MCF 10A (cell line): ENCODE measurements around the gene GMDS. TPM values are rescaled to one million over a fixed set of nuclear protein-coding genes. Genes with fewer than 3 reads are reported as not detected.
A peak's percentile ranks its signal among the peaks of the same experiment; 100 is the strongest.

Source experiments
- BruUV-seq: library from RNA; stranded (reverse); fragments of 400-500 nt; replicated peaks from 2 replicates; lab custom pipeline; 2021; lab: Mats Ljungman, UMichigan
- CTCF ChIA-PET: fragments of 300-600 bp; sonication (Branson Sonifier 250); formaldehyde crosslinking; extraction: SDS; loops from one replicate; lab custom pipeline; 2021; ENCODE audit warnings: antibody characterized with exemption, inconsistent platforms; lab: Yijun Ruan, JAX
- POLR2A ChIA-PET: fragments of 300-600, 350-650 bp; sonication (Branson Sonifier 250); formaldehyde crosslinking; extraction: SDS; loops from one replicate; lab custom pipeline; 2020; ENCODE audit warnings: antibody characterized with exemption, inconsistent platforms; lab: Yijun Ruan, JAX
- DNase-seq: peaks from one replicate; pipeline ENCODE4 v3.0.0-alpha.2; 2018; ENCODE audit not compliant: unreplicated experiment
- H3K27ac Mint-ChIP-seq: one replicate; pipeline ENCODE4 v1.8.0; 2022; ENCODE audit warnings: mild to moderate bottlenecking, low read depth, mixed read lengths; ENCODE audit not compliant: unreplicated experiment
- H3K27me3 Mint-ChIP-seq: one replicate; pipeline ENCODE4 v1.8.0; 2022; ENCODE audit warnings: mixed read lengths; ENCODE audit not compliant: insufficient read depth, unreplicated experiment
- H3K36me3 Mint-ChIP-seq: one replicate; pipeline ENCODE4 v1.8.0; 2022; ENCODE audit warnings: mild to moderate bottlenecking, moderate library complexity, mixed read lengths; ENCODE audit not compliant: insufficient read depth, unreplicated experiment
- H3K4me1 Mint-ChIP-seq: one replicate; pipeline ENCODE4 v1.8.0; 2022; ENCODE audit warnings: mixed read lengths; ENCODE audit not compliant: insufficient read depth, unreplicated experiment
- H3K4me3 Mint-ChIP-seq: one replicate; pipeline ENCODE4 v1.8.0; 2022; ENCODE audit warnings: mild to moderate bottlenecking, moderate library complexity, mixed read lengths; ENCODE audit not compliant: unreplicated experiment
- H3K9me3 Mint-ChIP-seq: one replicate; pipeline ENCODE4 v1.8.0; 2022; ENCODE audit warnings: mixed read lengths; ENCODE audit not compliant: unreplicated experiment
- intact Hi-C: fragments of 100-400 bp; cut with micrococcal nuclease; formaldehyde crosslinking; loops from 2 replicates; pipeline ENCODE4 v1.14.1; 2022
- total RNA-seq: library from RNA; stranded (reverse); gene quantifications from 2 replicates; pipeline ENCODE4 v1.2.3, GENCODE V29; 2022
- TF ChIP-seq, protein P1 (sequence below): fragments of 200-600 bp; IDR thresholded peaks from one replicate; pipeline ENCODE4 v1.8.0; 2022; ENCODE audit warnings: antibody characterized with exemption, mild to moderate bottlenecking; ENCODE audit not compliant: unreplicated experiment

The GMDS gene
- total RNA-seq, 1 experiment from 2014 or later: 24.9 TPM

DNA sequence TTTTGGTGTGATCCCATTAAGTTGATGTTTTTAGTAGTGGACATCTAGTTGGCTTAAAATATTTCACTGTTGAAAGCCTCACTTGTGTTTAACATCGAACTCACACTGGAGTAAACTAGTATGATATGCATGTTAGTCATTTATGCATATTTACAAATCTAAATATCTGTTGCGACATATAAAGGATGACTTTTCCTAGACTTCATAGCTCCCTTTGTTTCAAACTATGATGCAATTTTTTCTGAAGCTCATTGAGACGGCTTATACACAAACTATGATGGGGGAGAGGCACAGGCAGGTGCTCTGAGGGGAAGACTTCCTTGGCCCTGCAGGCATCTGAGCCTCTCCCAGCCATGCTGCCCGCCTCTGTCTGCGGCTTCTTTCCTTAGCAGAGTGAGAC is 647.5 kb downstream of the GMDS start:
- no TSS peak for BruUV-seq
- H3K4me3 Mint-ChIP-seq: no peak overlapping the region
- ChIA-PET CTCF (interaction anchor here (0.6 to 6.3 kb wide), 14 partner anchors 9 to 1152 kb away, joined by 3 to 49 read pairs (median 8); partner anchors contain the start of gene MYLK4), POLR2A (interaction anchor here (0.5 to 2.5 kb wide), 11 partner anchors 8 to 1176 kb away, joined by 3 to 14 read pairs (median 3); partner anchors contain the start of gene FOXC1)
- peaks cover 13% of the 10 kb centered on the region for H3K27me3 Mint-ChIP-seq
- H3K27ac Mint-ChIP-seq: peak overlapping the region; percentile 59
- intact Hi-C loops: loop anchor here (2.0 kb wide), 3 partner anchors 757 to 1037 kb away; no protein-coding TSS in a partner anchor
- TF ChIP-seq, protein P1, sequence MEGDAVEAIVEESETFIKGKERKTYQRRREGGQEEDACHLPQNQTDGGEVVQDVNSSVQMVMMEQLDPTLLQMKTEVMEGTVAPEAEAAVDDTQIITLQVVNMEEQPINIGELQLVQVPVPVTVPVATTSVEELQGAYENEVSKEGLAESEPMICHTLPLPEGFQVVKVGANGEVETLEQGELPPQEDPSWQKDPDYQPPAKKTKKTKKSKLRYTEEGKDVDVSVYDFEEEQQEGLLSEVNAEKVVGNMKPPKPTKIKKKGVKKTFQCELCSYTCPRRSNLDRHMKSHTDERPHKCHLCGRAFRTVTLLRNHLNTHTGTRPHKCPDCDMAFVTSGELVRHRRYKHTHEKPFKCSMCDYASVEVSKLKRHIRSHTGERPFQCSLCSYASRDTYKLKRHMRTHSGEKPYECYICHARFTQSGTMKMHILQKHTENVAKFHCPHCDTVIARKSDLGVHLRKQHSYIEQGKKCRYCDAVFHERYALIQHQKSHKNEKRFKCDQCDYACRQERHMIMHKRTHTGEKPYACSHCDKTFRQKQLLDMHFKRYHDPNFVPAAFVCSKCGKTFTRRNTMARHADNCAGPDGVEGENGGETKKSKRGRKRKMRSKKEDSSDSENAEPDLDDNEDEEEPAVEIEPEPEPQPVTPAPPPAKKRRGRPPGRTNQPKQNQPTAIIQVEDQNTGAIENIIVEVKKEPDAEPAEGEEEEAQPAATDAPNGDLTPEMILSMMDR: no peak
- no peaks in the 10 kb centered on the region for H3K9me3 Mint-ChIP-seq
- H3K36me3 Mint-ChIP-seq: peaks cover 4% of the 10 kb centered on the region
- peak; percentile 80 for DNase-seq
- H3K4me1 Mint-ChIP-seq: peaks cover 28% of the 10 kb centered on the region

DNA sequence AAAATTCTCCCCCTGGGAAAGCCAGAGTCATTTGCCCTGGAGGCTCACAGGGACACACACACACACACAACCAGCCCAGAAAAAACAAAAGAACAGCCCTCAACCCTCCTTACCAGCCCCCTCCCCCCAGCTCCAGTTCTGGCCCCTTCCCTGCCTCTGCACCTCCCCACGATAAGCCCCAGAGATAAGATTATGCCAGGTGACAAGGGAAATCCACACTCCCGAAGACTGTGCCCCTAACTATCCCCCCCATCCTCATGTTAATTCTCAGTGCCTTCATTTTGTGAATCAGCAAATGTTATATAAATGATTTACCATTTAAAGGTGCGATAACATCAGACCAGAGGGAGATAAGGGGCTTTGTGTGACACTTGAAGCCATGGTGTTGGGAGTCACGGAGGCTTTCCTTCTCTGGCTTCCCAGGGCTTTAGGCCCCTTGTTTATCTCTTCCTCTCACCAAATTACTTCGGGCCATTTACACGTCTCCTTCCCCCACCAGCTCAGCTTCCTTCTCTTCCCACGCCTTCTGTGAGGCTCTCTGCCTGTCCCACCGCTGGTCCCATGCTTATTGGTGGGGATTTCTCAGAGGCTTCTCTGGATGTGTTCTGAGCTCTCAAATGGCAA is 648.2 kb downstream of the GMDS start:
- TF ChIP-seq, protein P1: no peak
- intact Hi-C loops: loop anchor here (2.0 kb wide), 3 partner anchors 758 to 1038 kb away; no protein-coding TSS in a partner anchor
- no TSS peak for BruUV-seq
- Mint-ChIP-seq H3K4me3 (no peak overlapping the region), H3K4me1 (peaks cover 28% of the 10 kb centered on the region), H3K27me3 (peaks cover 20% of the 10 kb centered on the region), H3K9me3 (no peaks in the 10 kb centered on the region), H3K36me3 (peaks cover 4% of the 10 kb centered on the region), H3K27ac (peak overlapping the region; percentile 59)
- ChIA-PET POLR2A (interaction anchor here (0.5 to 2.6 kb wide), 14 partner anchors 9 to 1177 kb away, joined by 3 to 14 read pairs (median 4); partner anchors contain the start of gene FOXC1), CTCF (interaction anchor here (0.6 to 6.3 kb wide), 40 partner anchors 9 to 1170 kb away, joined by 3 to 49 read pairs (median 4); partner anchors contain the start of genes FOXC1 and MYLK4)
- DNase-seq: no peak

DNA sequence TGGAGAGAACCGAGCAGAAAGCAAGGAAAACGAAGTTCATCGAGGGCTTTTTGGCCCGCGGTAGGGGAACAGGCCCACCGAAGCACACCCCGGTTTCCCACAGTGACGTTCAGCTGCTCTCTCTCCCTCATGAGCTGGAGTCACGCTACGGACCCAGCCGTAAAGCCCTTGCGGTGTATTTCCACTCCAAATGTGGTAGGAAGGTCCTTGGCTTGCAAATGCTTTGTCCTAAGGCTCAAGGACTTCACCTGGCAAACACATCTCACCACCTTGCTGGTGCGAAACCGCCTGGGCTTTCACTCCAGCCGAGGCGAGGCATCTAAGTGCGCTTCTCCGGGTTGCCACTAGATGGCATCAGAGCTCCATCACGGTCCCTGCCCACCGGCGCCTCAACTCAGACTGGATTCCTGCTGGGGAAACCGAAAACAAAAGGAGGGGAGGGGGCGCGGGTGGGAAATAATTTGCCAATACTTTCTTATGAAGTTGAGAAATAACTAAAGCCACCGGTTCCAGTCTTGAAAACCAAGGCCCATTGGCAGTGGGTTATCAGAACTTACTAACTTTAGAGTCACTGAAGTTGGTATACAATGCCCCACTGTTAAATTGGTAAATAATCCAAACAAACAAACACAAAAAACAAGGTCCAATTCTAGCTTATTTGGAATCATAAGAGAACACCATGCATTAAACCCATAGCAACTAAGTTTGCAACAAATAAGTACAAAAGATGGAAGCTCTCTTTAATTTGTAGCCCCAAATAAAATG is 649.1 kb downstream of the GMDS start:
- Mint-ChIP-seq H3K36me3 (peaks cover 4% of the 10 kb centered on the region), H3K27me3 (peaks cover 21% of the 10 kb centered on the region), H3K27ac (no peak overlapping the region), H3K9me3 (no peaks in the 10 kb centered on the region), H3K4me1 (peaks cover 28% of the 10 kb centered on the region), H3K4me3 (no peak overlapping the region)
- ChIA-PET CTCF (interaction anchor here (0.5 to 6.3 kb wide), 56 partner anchors 10 to 1274 kb away, joined by 3 to 49 read pairs (median 4); partner anchors contain the start of genes FOXC1 and MYLK4), POLR2A (interaction anchor here (0.7 to 2.6 kb wide), 6 partner anchors 16 to 1154 kb away, joined by 3 to 14 read pairs (median 4); partner anchors contain the start of gene MYLK4)
- DNase-seq: peak; percentile 55
- intact Hi-C loops: loop anchor here (1.0 to 2.0 kb wide), 6 partner anchors 600 to 1154 kb away; partner anchors contain the start of gene MYLK4
- TF ChIP-seq, protein P1: peak; percentile 93
- no TSS peak for BruUV-seq
